A549 (cell line): ENCODE measurements around the gene PTBP1. TPM values are rescaled to one million over a fixed set of nuclear protein-coding genes. Genes with fewer than 3 reads are reported as not detected.

Source experiments
- ATAC-seq, 2 experiments: fragments of 200-7000 bp in 1 of 2; fragments of >200 bp in 1 of 2; cut with Nextera tagmentation in 1 of 2; cut with Tn5 transposase in 1 of 2; 3 replicates each; pipeline versions ENCODE4 v1.8.0 to v1.9.1; 2018 to 2020; ENCODE audit warnings: mild to moderate bottlenecking in 1 of 2, moderate library complexity in 1 of 2
- CTCF ChIA-PET: fragments of 300-600 bp; sonication (Branson Sonifier 250); formaldehyde crosslinking; extraction: SDS; loops from one replicate; lab custom pipeline; 2021; ENCODE audit warnings: antibody characterized with exemption, inconsistent platforms; lab: Yijun Ruan, JAX
- POLR2A ChIA-PET: fragments of 350-600 bp; formaldehyde crosslinking; extraction: SDS; loops from one replicate; lab custom pipeline; 2021; ENCODE audit warnings: antibody characterized with exemption, inconsistent platforms; lab: Yijun Ruan, JAX
- DNase-seq, 2 experiments: peaks; one replicate each; pipeline versions ENCODE4 v3.0.0 to v3.0.0-alpha.2; 2011 to 2016; ENCODE audit warnings: low read depth in 1 of 2, low spot score in 1 of 2
- FAIRE-seq: peaks from 2 replicates; lab custom pipeline; 2011; peaks lifted over from hg19 to GRCh38; lab: Jason Lieb, UNC
- H3K27ac ChIP-seq, 2 experiments: fragments of >200 bp; sonication (Bioruptor Twin); formaldehyde crosslinking; 3 replicates each; pipeline ENCODE4 v1.5.1; 2016 to 2017
- H3K4me1 ChIP-seq: fragments of >200 bp; sonication (Bioruptor Twin); formaldehyde crosslinking; 3 replicates; pipeline ENCODE4 v1.6.1; 2016
- H3K4me2 ChIP-seq: fragments of >200 bp; sonication (Bioruptor Twin); formaldehyde crosslinking; 3 replicates; pipeline ENCODE4 v1.6.1; 2016
- H3K4me3 ChIP-seq: fragments of >200 bp; sonication (Bioruptor Twin); formaldehyde crosslinking; 3 replicates; pipeline ENCODE4 v1.5.1; 2016
- H3K9me3 ChIP-seq: fragments of >200 bp; sonication (Bioruptor Twin); formaldehyde crosslinking; 3 replicates; pipeline ENCODE4 v1.6.1; 2016
- EHF ChIP-seq: fragments of 250-450 bp; sonication (Bioruptor Pico); IDR thresholded peaks from 2 replicates; pipeline ENCODE4 v1.5.0; 2020; ENCODE audit warnings: mild to moderate bottlenecking
- FOXS1 ChIP-seq: fragments of 250-450 bp; sonication (Bioruptor Pico); IDR thresholded peaks from 2 replicates; pipeline ENCODE4 v1.5.0; 2020; ENCODE audit warnings: mild to moderate bottlenecking, moderate library complexity
- HEYL ChIP-seq: fragments of 250-450 bp; sonication (Bioruptor Pico); IDR thresholded peaks from 2 replicates; pipeline ENCODE4 v1.8.0; 2021; ENCODE audit warnings: mild to moderate bottlenecking, moderate library complexity
- HOXB13 ChIP-seq: fragments of 250-450 bp; sonication (Bioruptor Pico); IDR thresholded peaks from 2 replicates; pipeline ENCODE4 v1.5.0; 2020; ENCODE audit warnings: low read depth, mild to moderate bottlenecking, moderate library complexity
- KDM5A ChIP-seq: fragments of 200-600 bp; sonication (generic); IDR thresholded peaks from 2 replicates; pipeline ENCODE4 v1.6.1; 2016; ENCODE audit warnings: antibody characterized with exemption, mild to moderate bottlenecking
- MAFK ChIP-seq: fragments of 450-650 bp; IDR thresholded peaks from 2 replicates; pipeline ENCODE4 v1.6.1; 2014; ENCODE audit not compliant: partially characterized antibody
- MAZ ChIP-seq: fragments of 150-350 bp; IDR thresholded peaks from 2 replicates; pipeline ENCODE4 v1.6.1; 2014; ENCODE audit warnings: antibody characterized with exemption, low read depth, low read length, borderline replicate concordance
- NFE2L2 ChIP-seq: fragments of 150-350 bp; conservative IDR thresholded peaks from 2 replicates; pipeline ENCODE4 v1.6.1; 2014; ENCODE audit warnings: low read length
- PHF8 ChIP-seq: fragments of 200-600 bp; sonication (generic); IDR thresholded peaks from 2 replicates; pipeline ENCODE4 v1.6.1; 2016; ENCODE audit warnings: low read depth, mild to moderate bottlenecking, antibody characterized with exemption, moderate library complexity, borderline replicate concordance
- POLR2AphosphoS2 ChIP-seq: conservative IDR thresholded peaks from 2 replicates; pipeline ENCODE4 v1.6.1; 2012; ENCODE audit warnings: low read length, improper control_type of control experiment, inconsistent platforms
- RAD21 ChIP-seq, 2 experiments: fragments of >200 bp in 1 of 2; sonication (Bioruptor Twin) in 1 of 2; formaldehyde crosslinking in 1 of 2; IDR thresholded peaks in 1 of 2; conservative IDR thresholded peaks in 1 of 2; 2 replicates in 1 of 2; 3 replicates in 1 of 2; pipeline ENCODE4 v1.6.1; 2012 to 2018; ENCODE audit warnings: inconsistent platforms in 1 of 2
- SMC3 ChIP-seq: fragments of >200 bp; sonication (Bioruptor Twin); formaldehyde crosslinking; IDR thresholded peaks from 3 replicates; pipeline ENCODE4 v1.6.1; 2018; ENCODE audit warnings: inconsistent platforms
- SREBF2 ChIP-seq: fragments of 450-650 bp; IDR thresholded peaks from 2 replicates; pipeline ENCODE4 v1.6.1; 2014; ENCODE audit warnings: mild to moderate bottlenecking, moderate library complexity
- ZC3H11A ChIP-seq: fragments of 450-650 bp; IDR thresholded peaks from 2 replicates; pipeline ENCODE4 v1.6.1; 2014; ENCODE audit warnings: antibody characterized with exemption, mild to moderate bottlenecking
- ZFP36 ChIP-seq: fragments of 450-650 bp; IDR thresholded peaks from 2 replicates; pipeline ENCODE4 v1.6.1; 2014; ENCODE audit warnings: borderline replicate concordance; ENCODE audit not compliant: partially characterized antibody
- ZSCAN20 ChIP-seq: fragments of 250-450 bp; sonication (Bioruptor Pico); IDR thresholded peaks from 2 replicates; pipeline ENCODE4 v1.8.0; 2022; ENCODE audit warnings: mild to moderate bottlenecking, moderate library complexity
- WGBS: methylation state at CpG from one replicate; pipeline ENCODE4 v1.1.6; 2017; ENCODE audit errors: missing lambda C conversion rate; 5-methylcytosine and 5-hydroxymethylcytosine counted together
- polyA plus RNA-seq, 4 experiments: library from polyadenylated mRNA; depleted of rRNA in 3 of 4; stranded (reverse); fragments of >200 nt; fragmentation: RNase III in 1 of 4; extraction: RNeasy Plus Mini Kit Qiagen cat#74134 plus additional on column Dnase treatment in 1 of 4; gene quantifications; 2 replicates in 3 of 4; 3 replicates in 1 of 4; pipeline ENCODE4 v1.2.3, GENCODE V29; 2011 to 2017
- TF ChIP-seq, protein P1 (sequence below): fragments of 200-600 bp; sonication (generic); IDR thresholded peaks from 2 replicates; pipeline ENCODE4 v1.6.1; 2016; ENCODE audit warnings: antibody characterized with exemption, mild to moderate bottlenecking, moderate library complexity
- TF ChIP-seq, protein P2 (sequence below): IDR thresholded peaks from 2 replicates; pipeline ENCODE4 v1.6.1; 2012
- TF ChIP-seq, protein P3 (sequence below): fragments of >200 bp; sonication (Bioruptor Twin); formaldehyde crosslinking; IDR thresholded peaks from 2 replicates; pipeline ENCODE4 v1.6.1; 2016
- TF ChIP-seq, protein P4 (sequence below): fragments of >200 bp; sonication (Bioruptor Twin); formaldehyde crosslinking; IDR thresholded peaks from 3 replicates; pipeline ENCODE4 v1.5.1; 2016

The PTBP1 gene
- polyA plus RNA-seq, 2 of the 4 experiments (the other 2 are of a cell fraction), result 144 to 264 TPM

DNA sequence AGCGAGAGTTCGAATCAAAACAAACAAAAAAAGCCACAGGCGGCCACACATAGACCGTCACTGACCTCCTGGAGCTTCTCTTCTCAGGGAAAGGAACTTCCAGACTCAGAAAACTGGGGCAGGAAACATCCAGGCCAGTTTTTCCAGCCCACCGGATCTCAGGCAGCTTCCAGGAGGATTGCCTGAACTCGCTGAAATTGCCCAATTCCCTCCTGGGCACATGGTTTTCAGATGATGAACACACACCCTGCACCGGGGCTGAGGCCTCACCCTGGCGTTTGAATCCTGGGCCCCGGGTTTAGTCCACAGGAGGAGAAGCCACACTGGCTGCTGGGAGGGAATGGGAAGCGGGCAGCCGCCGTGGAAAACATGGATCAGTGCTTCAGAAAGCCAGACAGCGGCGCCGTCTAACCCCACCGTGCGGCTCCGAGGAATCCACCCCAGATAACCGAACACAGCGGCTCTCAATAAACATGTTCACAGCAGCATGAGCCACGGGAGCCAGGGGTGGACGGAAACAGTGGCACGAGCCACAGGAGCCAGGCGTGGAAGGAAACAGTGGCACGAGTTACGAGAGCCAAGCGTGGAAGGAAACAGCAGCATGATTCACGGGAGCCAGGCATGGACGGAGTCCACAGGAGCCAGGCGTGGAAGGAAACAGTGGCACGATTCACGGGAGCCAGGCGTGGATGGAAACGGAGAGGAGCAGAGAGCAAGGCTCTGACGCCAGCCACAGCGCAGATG is 18.2 kb upstream of the PTBP1 start (continued):
- TF ChIP-seq, protein P1, sequence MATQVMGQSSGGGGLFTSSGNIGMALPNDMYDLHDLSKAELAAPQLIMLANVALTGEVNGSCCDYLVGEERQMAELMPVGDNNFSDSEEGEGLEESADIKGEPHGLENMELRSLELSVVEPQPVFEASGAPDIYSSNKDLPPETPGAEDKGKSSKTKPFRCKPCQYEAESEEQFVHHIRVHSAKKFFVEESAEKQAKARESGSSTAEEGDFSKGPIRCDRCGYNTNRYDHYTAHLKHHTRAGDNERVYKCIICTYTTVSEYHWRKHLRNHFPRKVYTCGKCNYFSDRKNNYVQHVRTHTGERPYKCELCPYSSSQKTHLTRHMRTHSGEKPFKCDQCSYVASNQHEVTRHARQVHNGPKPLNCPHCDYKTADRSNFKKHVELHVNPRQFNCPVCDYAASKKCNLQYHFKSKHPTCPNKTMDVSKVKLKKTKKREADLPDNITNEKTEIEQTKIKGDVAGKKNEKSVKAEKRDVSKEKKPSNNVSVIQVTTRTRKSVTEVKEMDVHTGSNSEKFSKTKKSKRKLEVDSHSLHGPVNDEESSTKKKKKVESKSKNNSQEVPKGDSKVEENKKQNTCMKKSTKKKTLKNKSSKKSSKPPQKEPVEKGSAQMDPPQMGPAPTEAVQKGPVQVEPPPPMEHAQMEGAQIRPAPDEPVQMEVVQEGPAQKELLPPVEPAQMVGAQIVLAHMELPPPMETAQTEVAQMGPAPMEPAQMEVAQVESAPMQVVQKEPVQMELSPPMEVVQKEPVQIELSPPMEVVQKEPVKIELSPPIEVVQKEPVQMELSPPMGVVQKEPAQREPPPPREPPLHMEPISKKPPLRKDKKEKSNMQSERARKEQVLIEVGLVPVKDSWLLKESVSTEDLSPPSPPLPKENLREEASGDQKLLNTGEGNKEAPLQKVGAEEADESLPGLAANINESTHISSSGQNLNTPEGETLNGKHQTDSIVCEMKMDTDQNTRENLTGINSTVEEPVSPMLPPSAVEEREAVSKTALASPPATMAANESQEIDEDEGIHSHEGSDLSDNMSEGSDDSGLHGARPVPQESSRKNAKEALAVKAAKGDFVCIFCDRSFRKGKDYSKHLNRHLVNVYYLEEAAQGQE, result no peak
- TF ChIP-seq RAD21 (conservative IDR thresholded peaks at IDR 0.05 in 1 of 2, IDR thresholded peaks at IDR 0.05 in 1 of 2), result 0 out of 5 replicates have a peak, but pooled peaks of 1 of the 2 experiments have one; percentile 23
- TF ChIP-seq EHF (CRISPR knock-in tag), result peak; percentile 80; the same call in 1 of the 2 replicates
- no peak for TF ChIP-seq MAZ
- TF ChIP-seq FOXS1 (CRISPR knock-in tag), result no peak
- TF ChIP-seq PHF8, result no peak
- peak; percentile 64; the same call in 1 of the 2 replicates for TF ChIP-seq HEYL
- TF ChIP-seq HOXB13 (CRISPR knock-in tag), result no peak
- TF ChIP-seq MAFK, result no peak
- no peak for TF ChIP-seq NFE2L2
- TF ChIP-seq POLR2AphosphoS2, result no peak
- TF ChIP-seq SMC3, result no peak
- TF ChIP-seq ZFP36, result no peak
- TF ChIP-seq, protein P2, sequence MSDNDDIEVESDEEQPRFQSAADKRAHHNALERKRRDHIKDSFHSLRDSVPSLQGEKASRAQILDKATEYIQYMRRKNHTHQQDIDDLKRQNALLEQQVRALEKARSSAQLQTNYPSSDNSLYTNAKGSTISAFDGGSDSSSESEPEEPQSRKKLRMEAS, result peak; percentile 98

DNA sequence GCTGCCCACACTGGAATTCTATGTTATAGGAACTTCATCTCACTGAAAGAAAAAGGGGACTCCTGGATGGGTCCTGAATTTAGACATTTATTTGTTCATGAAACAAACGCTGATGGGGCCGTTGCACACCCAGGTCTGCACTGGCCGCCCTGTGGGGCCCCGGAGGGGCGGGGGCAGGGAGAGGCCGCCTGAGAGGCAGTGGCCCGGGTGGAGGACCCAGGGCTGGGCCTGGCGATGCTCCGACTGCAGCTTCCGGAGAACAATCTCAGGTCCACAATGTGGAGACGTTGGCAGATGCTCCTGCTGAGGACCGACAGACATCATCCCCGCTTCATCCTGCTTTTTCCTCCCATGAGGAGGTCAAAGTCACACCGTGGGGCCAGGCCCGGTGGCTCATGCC is 16.3 kb upstream of the PTBP1 start:
- TF ChIP-seq ZSCAN20 (CRISPR knock-in tag), result no peak
- TF ChIP-seq, protein P3, sequence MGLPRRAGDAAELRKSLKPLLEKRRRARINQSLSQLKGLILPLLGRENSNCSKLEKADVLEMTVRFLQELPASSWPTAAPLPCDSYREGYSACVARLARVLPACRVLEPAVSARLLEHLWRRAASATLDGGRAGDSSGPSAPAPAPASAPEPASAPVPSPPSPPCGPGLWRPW, result no peak
- no peak for TF ChIP-seq KDM5A
- TF ChIP-seq ZC3H11A, result no peak
- no peak for TF ChIP-seq RAD21 (conservative IDR thresholded peaks at IDR 0.05 in 1 of 2, IDR thresholded peaks at IDR 0.05 in 1 of 2)
- TF ChIP-seq, protein P4, sequence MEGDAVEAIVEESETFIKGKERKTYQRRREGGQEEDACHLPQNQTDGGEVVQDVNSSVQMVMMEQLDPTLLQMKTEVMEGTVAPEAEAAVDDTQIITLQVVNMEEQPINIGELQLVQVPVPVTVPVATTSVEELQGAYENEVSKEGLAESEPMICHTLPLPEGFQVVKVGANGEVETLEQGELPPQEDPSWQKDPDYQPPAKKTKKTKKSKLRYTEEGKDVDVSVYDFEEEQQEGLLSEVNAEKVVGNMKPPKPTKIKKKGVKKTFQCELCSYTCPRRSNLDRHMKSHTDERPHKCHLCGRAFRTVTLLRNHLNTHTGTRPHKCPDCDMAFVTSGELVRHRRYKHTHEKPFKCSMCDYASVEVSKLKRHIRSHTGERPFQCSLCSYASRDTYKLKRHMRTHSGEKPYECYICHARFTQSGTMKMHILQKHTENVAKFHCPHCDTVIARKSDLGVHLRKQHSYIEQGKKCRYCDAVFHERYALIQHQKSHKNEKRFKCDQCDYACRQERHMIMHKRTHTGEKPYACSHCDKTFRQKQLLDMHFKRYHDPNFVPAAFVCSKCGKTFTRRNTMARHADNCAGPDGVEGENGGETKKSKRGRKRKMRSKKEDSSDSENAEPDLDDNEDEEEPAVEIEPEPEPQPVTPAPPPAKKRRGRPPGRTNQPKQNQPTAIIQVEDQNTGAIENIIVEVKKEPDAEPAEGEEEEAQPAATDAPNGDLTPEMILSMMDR, result no peak
- no peak for TF ChIP-seq SREBF2
- ATAC-seq, result no peak
- ChIA-PET CTCF (interaction anchor here (3.0 kb wide), 1 partner anchor 11 kb away, joined by 12 read pairs; no protein-coding TSS in a partner anchor), POLR2A (no interaction called here)
- Histone ChIP-seq H3K4me1 (peaks cover 30% of the 10 kb centered on the region), H3K27ac (peak overlapping the region; percentile 98 to 100), H3K4me3 (peak overlapping the region; percentile 58; the same call in 2 of the 3 replicates), H3K4me2 (peak overlapping the region; percentile 74), H3K9me3 (no peaks in the 10 kb centered on the region)
- 98% methylated on average over 5 of the region's 15 CpGs for WGBS
- no peak for DNase-seq
- no peak for FAIRE-seq
